ENCODE measurements around the gene MAOA. TPM values are rescaled to one million over a fixed set of nuclear protein-coding genes. Genes with fewer than 3 reads are reported as not detected.

Gene MAOA
- total RNA-seq, 2 donors from 2014 or later, result 307 to 349 TPM

GRCh38 chrX:43677993-43678392 lies 21.9 kb downstream of the MAOA start:
- Histone ChIP-seq H3K27me3 (peaks cover 9% of the 10 kb centered on the region), H3K4me3 (no peak overlapping the region), H3K4me1 (no peaks in the 10 kb centered on the region), H3K9me3 (no peaks in the 10 kb centered on the region), H3K9ac (ENCODE audit: low read depth in 2 of 2, low read length in 2 of 2) (peak overlapping the region in 1 of 2 donors; percentile 43), H3K27ac (peak overlapping the region; percentile 39), H3K36me3 (no peaks in the 10 kb centered on the region)
- no peak for TF ChIP-seq CTCF (IDR thresholded peaks at IDR 0.05)
- DNase-seq, result peak; percentile 59
- intact Hi-C loops (cut with DNase I), result no loop called here

GRCh38 chrX:43679058-43679457 lies 23.0 kb downstream of the MAOA start:
- Histone ChIP-seq H3K9ac (ENCODE audit: low read depth in 2 of 2, low read length in 2 of 2) (no peak overlapping the region), H3K27ac (no peak overlapping the region), H3K9me3 (no peaks in the 10 kb centered on the region), H3K4me3 (no peak overlapping the region), H3K36me3 (no peaks in the 10 kb centered on the region), H3K4me1 (no peaks in the 10 kb centered on the region), H3K27me3 (peaks cover 9% of the 10 kb centered on the region)
- no peak for TF ChIP-seq CTCF (IDR thresholded peaks at IDR 0.05)
- intact Hi-C loops (cut with DNase I), result no loop called here
- no peak for DNase-seq

DNA sequence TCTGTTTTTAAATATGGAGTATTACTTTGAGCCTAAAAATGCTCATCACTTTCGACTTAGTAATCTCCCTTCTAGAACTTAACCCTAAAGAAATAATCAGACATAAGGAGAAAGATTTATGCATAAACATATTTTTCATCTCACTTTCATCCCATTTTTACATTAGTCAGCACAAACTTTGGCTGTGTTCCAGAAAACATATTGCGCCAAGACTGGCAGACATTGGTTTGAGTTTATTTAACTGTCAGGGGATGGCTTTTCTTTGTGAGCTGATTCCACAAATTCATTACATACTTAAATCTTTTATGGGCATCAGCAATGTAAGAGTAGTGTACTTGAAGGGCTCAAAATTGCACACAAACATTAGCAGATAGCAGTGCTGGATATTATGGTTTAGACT lies 23.7 kb downstream of the MAOA start:
- H3K36me3 ChIP-seq, result no peaks in the 10 kb centered on the region
- no peak overlapping the region for H3K4me3 ChIP-seq
- TF ChIP-seq CTCF (IDR thresholded peaks at IDR 0.05), result no peak
- intact Hi-C loops (cut with DNase I), result no loop called here
- no peaks in the 10 kb centered on the region for H3K4me1 ChIP-seq
- no peak overlapping the region for H3K9ac ChIP-seq (ENCODE audit: low read depth in 2 of 2, low read length in 2 of 2)
- no peak overlapping the region for H3K27ac ChIP-seq
- no peaks in the 10 kb centered on the region for H3K9me3 ChIP-seq
- H3K27me3 ChIP-seq, result peaks cover 9% of the 10 kb centered on the region
- no peak for DNase-seq

- Histone ChIP-seq H3K4me3 (no peak overlapping the region), H3K27me3 (peaks cover 9% of the 10 kb centered on the region), H3K9me3 (no peaks in the 10 kb centered on the region), H3K27ac (no peak overlapping the region), H3K4me1 (no peaks in the 10 kb centered on the region), H3K36me3 (no peaks in the 10 kb centered on the region), H3K9ac (ENCODE audit: low read depth in 2 of 2, low read length in 2 of 2) (no peak overlapping the region)
- intact Hi-C loops (cut with DNase I), result no loop called here
- TF ChIP-seq CTCF (IDR thresholded peaks at IDR 0.05), result no peak
- DNase-seq, result no peak
Observed at GRCh38 chrX:43682726-43683125, 26.6 kb downstream of the MAOA start.

DNA sequence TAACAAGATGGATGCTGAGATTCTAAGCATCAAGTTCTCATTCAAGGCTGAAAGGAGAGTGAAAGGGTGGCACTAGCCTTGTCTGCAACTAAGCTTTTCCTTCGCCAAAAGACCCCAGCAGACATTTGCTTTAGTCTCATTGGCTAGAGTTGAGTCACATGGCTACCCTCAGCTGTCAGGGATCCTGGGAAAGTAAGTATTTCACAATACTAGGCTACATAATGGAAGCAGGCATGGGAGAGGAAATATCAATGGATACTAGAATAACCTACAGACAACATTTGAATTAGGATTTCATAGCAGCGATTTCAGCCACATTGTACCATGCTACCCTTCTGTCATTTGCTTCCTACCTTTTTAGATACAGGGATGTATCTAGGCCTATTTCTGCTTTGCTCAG lies 29.1 kb downstream of the MAOA start:
- H3K4me3 ChIP-seq, result no peak overlapping the region
- no peak for DNase-seq
- H3K27ac ChIP-seq, result no peak overlapping the region
- H3K9me3 ChIP-seq, result no peaks in the 10 kb centered on the region
- no peak for TF ChIP-seq CTCF (IDR thresholded peaks at IDR 0.05)
- H3K4me1 ChIP-seq, result no peaks in the 10 kb centered on the region
- H3K36me3 ChIP-seq, result no peaks in the 10 kb centered on the region
- intact Hi-C loops (cut with DNase I), result no loop called here
- peaks cover 8% of the 10 kb centered on the region for H3K27me3 ChIP-seq
- no peak overlapping the region for H3K9ac ChIP-seq (ENCODE audit: low read depth in 2 of 2, low read length in 2 of 2)

GRCh38 chrX:43688586-43688985 lies 32.5 kb downstream of the MAOA start:
- DNase-seq, result no peak
- H3K9me3 ChIP-seq, result no peaks in the 10 kb centered on the region
- H3K27me3 ChIP-seq, result no peaks in the 10 kb centered on the region
- TF ChIP-seq CTCF (IDR thresholded peaks at IDR 0.05), result no peak
- intact Hi-C loops (cut with DNase I), result no loop called here
- no peaks in the 10 kb centered on the region for H3K36me3 ChIP-seq
- H3K4me3 ChIP-seq, result no peak overlapping the region
- H3K27ac ChIP-seq, result no peak overlapping the region
- no peaks in the 10 kb centered on the region for H3K4me1 ChIP-seq
- H3K9ac ChIP-seq (ENCODE audit: low read depth in 2 of 2, low read length in 2 of 2), result no peak overlapping the region
